Upper lobe of right lung (tissue), 1 donor: ENCODE results near the gene ADISSP. TPM values are rescaled to one million over a fixed set of nuclear protein-coding genes. Genes with fewer than 3 reads are reported as not detected.
A peak's percentile ranks its signal among the peaks of the same experiment; 100 is the strongest.

ENCODE experiments used
- ATAC-seq: fragments of 200-7000 bp; cut with Tn5 transposase; one replicate; pipeline ENCODE4 v1.9.1; 2020; ENCODE audit warnings: mild to moderate bottlenecking, moderate library complexity
- DNase-seq: peaks from one replicate; pipeline ENCODE4 v3.0.0-alpha.2; 2020
- H3K27ac ChIP-seq: fragments of 200-600 bp; one replicate; pipeline ENCODE4 v1.8.0; 2022
- H3K27me3 ChIP-seq: fragments of 200-600 bp; one replicate; pipeline ENCODE4 v1.8.0; 2022; ENCODE audit warnings: mild to moderate bottlenecking
- H3K36me3 ChIP-seq: fragments of 200-600 bp; one replicate; pipeline ENCODE4 v1.8.0; 2022
- H3K4me1 ChIP-seq: fragments of 200-600 bp; one replicate; pipeline ENCODE4 v1.8.0; 2022
- H3K4me3 ChIP-seq: fragments of 200-600 bp; one replicate; pipeline ENCODE4 v1.8.0; 2022; ENCODE audit warnings: mild to moderate bottlenecking
- H3K9me3 ChIP-seq: fragments of 200-600 bp; one replicate; pipeline ENCODE4 v1.8.0; 2022
- CTCF ChIP-seq: fragments of 200-600 bp; IDR thresholded peaks from one replicate; pipeline ENCODE4 v1.8.0; 2022; ENCODE audit warnings: antibody characterized with exemption
- intact Hi-C: fragments of 100-400 bp; cut with DNase I; formaldehyde crosslinking; loops from one replicate; pipeline ENCODE4 v1.11.0; 2022
- long read RNA-seq: library from polyadenylated mRNA; unstranded; transcript quantifications from one replicate; pipeline ENCODE4 v2.0.0, GENCODE V29; 2021
- total RNA-seq: library from RNA; stranded (reverse); fragmentation: NEBNext Ultra II Directional; extraction: Animal tissue kit (Norgen Biotek cat#: 25700); gene quantifications from one replicate; pipeline ENCODE4 v1.2.1, GENCODE V29; 2021
- donor health status: DM: no; HTN: yes; CAD: no; lungs with severe emphysema.

ADISSP gene
- 23.3 TPM for total RNA-seq
- long read RNA-seq, transcript C20orf27-202 (6 exons, 1,886 nt), result major isoform, 37 of 46 reads
- long read RNA-seq, partial matches to known transcripts, result 7 of 46 reads
- long read RNA-seq, other reads (novel, unspliced or antisense), result 1 of 46 reads

- Histone ChIP-seq H3K36me3 (no peaks in the 10 kb centered on the region), H3K27me3 (no peaks in the 10 kb centered on the region), H3K4me3 (peak within 1 kb of the TSS; percentile 69), H3K4me1 (peaks cover 19% of the 10 kb centered on the region), H3K27ac (peak within 1 kb of the TSS; percentile 86), H3K9me3 (no peaks in the 10 kb centered on the region)
- intact Hi-C loops, result no loop called here
- TF ChIP-seq CTCF, result no peak
- ATAC-seq, result peak; percentile 97
- peak; percentile 100 for DNase-seq
Measured at GRCh38 chr20:3767427-3768341, at the start of gene ADISSP. Gene ADISSP (minus strand): TSS chr20:3767753. CDS start chr20:3760100, 7,653 bp downstream.

GRCh38 chr20:3815703-3816315 is 48.3 kb upstream of the ADISSP start:
- no peak for DNase-seq
- H3K36me3 ChIP-seq, result no peaks in the 10 kb centered on the region
- no peak overlapping the region for H3K27ac ChIP-seq
- no peaks in the 10 kb centered on the region for H3K9me3 ChIP-seq
- no peaks in the 10 kb centered on the region for H3K27me3 ChIP-seq
- no peak for TF ChIP-seq CTCF
- no peak for ATAC-seq
- intact Hi-C loops, result no loop called here
- peaks cover 31% of the 10 kb centered on the region for H3K4me1 ChIP-seq
- no peak overlapping the region for H3K4me3 ChIP-seq

- intact Hi-C loops, result no loop called here
Measured at GRCh38 chr20:3814928-3815495, 47.5 kb upstream of the ADISSP start.

GRCh38 chr20:3813848-3814581 is 46.5 kb upstream of the ADISSP start:
- Histone ChIP-seq H3K27ac (no peak overlapping the region), H3K4me1 (peaks cover 37% of the 10 kb centered on the region), H3K9me3 (no peaks in the 10 kb centered on the region), H3K36me3 (no peaks in the 10 kb centered on the region), H3K4me3 (no peak overlapping the region), H3K27me3 (no peaks in the 10 kb centered on the region)
- no peak for TF ChIP-seq CTCF
- DNase-seq (no peak), ATAC-seq (no peak)
- intact Hi-C loops, result no loop called here

More at GRCh38 chr20:3814928-3815495, 47.5 kb upstream of the ADISSP start:
- ATAC-seq, result no peak
- Histone ChIP-seq H3K4me1 (peaks cover 38% of the 10 kb centered on the region), H3K27ac (no peak overlapping the region), H3K9me3 (no peaks in the 10 kb centered on the region), H3K27me3 (no peaks in the 10 kb centered on the region), H3K4me3 (no peak overlapping the region), H3K36me3 (no peaks in the 10 kb centered on the region)
- no peak for DNase-seq
- no peak for TF ChIP-seq CTCF
